ENCODE measurements around the gene RASAL3. TPM values are rescaled to one million over a fixed set of nuclear protein-coding genes. Genes with fewer than 3 reads are reported as not detected.

RASAL3 gene
- total RNA-seq, 6 donors from 2014 or later: 7.1 to 48.2 (median 16.7) TPM

GRCh38 chr19:15404780-15405211, 59.5 kb downstream of the RASAL3 start:
- WGBS, 2 donors: 50 to 75% methylated on average over 3 of the region's 3 CpGs
- Histone ChIP-seq H3K27ac (peak overlapping the region in 1 of 4 donors; percentile 32), H3K4me3 (no peak overlapping the region), H3K36me3 (peaks cover 6 to 64% (median 37%) of the 10 kb centered on the region in 4 donors), H3K4me1 (peaks cover 22 to 37% (median 29%) of the 10 kb centered on the region in 4 donors), H3K27me3 (no peaks in the 10 kb centered on the region), H3K9me3 (no peaks in the 10 kb centered on the region)
- DNase-seq (no peak), ATAC-seq (ENCODE audit: low FRiP score in 2 of 2) (no peak)
- no peak for TF ChIP-seq CTCF (IDR thresholded peaks at IDR 0.05)
- no peak for TF ChIP-seq POLR2AphosphoS5 (IDR thresholded peaks at IDR 0.05)
- no peak for TF ChIP-seq POLR2A (IDR thresholded peaks at IDR 0.05)
- no peak for TF ChIP-seq EP300 (IDR thresholded peaks at IDR 0.05)

GRCh38 chr19:15404097-15404779, 60.1 kb downstream of the RASAL3 start:
- Histone ChIP-seq H3K9me3 (no peaks in the 10 kb centered on the region), H3K4me3 (no peak overlapping the region), H3K36me3 (peaks cover 12 to 64% (median 39%) of the 10 kb centered on the region in 4 donors), H3K4me1 (peaks cover 22 to 37% (median 29%) of the 10 kb centered on the region in 4 donors), H3K27ac (peak overlapping the region in 3 of 4 donors; percentile 14 to 35 (median 32)), H3K27me3 (no peaks in the 10 kb centered on the region)
- DNase-seq (peak; percentile 24 to 44), ATAC-seq (ENCODE audit: low FRiP score in 2 of 2) (no peak)
- TF ChIP-seq POLR2A (IDR thresholded peaks at IDR 0.05) (no peak), EP300 (IDR thresholded peaks at IDR 0.05) (no peak), CTCF (IDR thresholded peaks at IDR 0.05) (no peak)
- 62 to 71% methylated on average over 7 of the region's 7 CpGs for WGBS, 2 donors

GRCh38 chr19:15403151-15403531, 61.2 kb downstream of the RASAL3 start:
- Histone ChIP-seq H3K27me3 (no peaks in the 10 kb centered on the region), H3K27ac (no peak overlapping the region), H3K9me3 (no peaks in the 10 kb centered on the region), H3K4me3 (no peak overlapping the region), H3K4me1 (peaks cover 22 to 37% (median 29%) of the 10 kb centered on the region in 4 donors), H3K36me3 (peaks cover 23 to 68% (median 50%) of the 10 kb centered on the region in 4 donors)
- ATAC-seq (ENCODE audit: low FRiP score in 2 of 2) (no peak), DNase-seq (peak in 1 of 2 donors; percentile 41)
- no peak for TF ChIP-seq EP300 (IDR thresholded peaks at IDR 0.05)
- TF ChIP-seq POLR2A (IDR thresholded peaks at IDR 0.05): no peak
- TF ChIP-seq CTCF (IDR thresholded peaks at IDR 0.05): no peak
- no peak for TF ChIP-seq POLR2AphosphoS5 (IDR thresholded peaks at IDR 0.05)
- WGBS, 2 donors: 86 to 93% methylated on average over 10 of the region's 10 CpGs

GRCh38 chr19:15402411-15403150, 61.8 kb downstream of the RASAL3 start:
- H3K36me3 ChIP-seq: peaks cover 29 to 68% (median 55%) of the 10 kb centered on the region in 4 donors
- DNase-seq: peak in 1 of 2 donors; percentile 21

More at GRCh38 chr19:15402411-15403150, 61.8 kb downstream of the RASAL3 start:
- Histone ChIP-seq H3K4me3 (no peak overlapping the region), H3K27me3 (no peaks in the 10 kb centered on the region), H3K9me3 (no peaks in the 10 kb centered on the region), H3K27ac (no peak overlapping the region), H3K4me1 (peaks cover 22 to 37% (median 27%) of the 10 kb centered on the region in 4 donors)
- no peak for TF ChIP-seq POLR2AphosphoS5 (IDR thresholded peaks at IDR 0.05)
- TF ChIP-seq EP300 (IDR thresholded peaks at IDR 0.05): no peak
- no peak for TF ChIP-seq CTCF (IDR thresholded peaks at IDR 0.05)
- no peak for TF ChIP-seq POLR2A (IDR thresholded peaks at IDR 0.05)
- no peak for ATAC-seq (ENCODE audit: low FRiP score in 2 of 2)
- 86 to 90% methylated on average over 10 to 13 of the region's 15 CpGs for WGBS, 2 donors

Small RNA genes within 50 kb of the gene (small RNA-seq; reads per million reads assigned to genes)
- gene MIR1470: 0 reads per million in 4 donors

Other genes with a start within 250 kb of the RASAL3 start
- 1 to 10 TPM; 2.0 to 4.8 (median 2.3) TPM for gene EPHX3, start 232.1 kb downstream of the RASAL3 start, total RNA-seq
- 100 to 1,000 TPM in 1 of 6 donors, 10 to 100 TPM in 5; 41.9 to 117 (median 79.3) TPM for gene BRD4, start 132.0 kb downstream of the RASAL3 start, total RNA-seq
- gene AKAP8, start 84.8 kb downstream of the RASAL3 start, total RNA-seq: 100 to 1,000 TPM in 1 of 6 donors, 10 to 100 TPM in 5; 28.1 to 117 (median 41.3) TPM
- 100 to 1,000 TPM in 2 of 6 donors, 10 to 100 TPM in 4; 79.8 to 476 (median 91.2) TPM for gene AKAP8L, start 45.6 kb downstream of the RASAL3 start, total RNA-seq
- gene WIZ, start 14.6 kb downstream of the RASAL3 start, total RNA-seq: 100 to 1,000 TPM in 1 of 6 donors, 10 to 100 TPM in 5; 28.7 to 112 (median 40.8) TPM
- gene PGLYRP2, start 15.0 kb upstream of the RASAL3 start, total RNA-seq: not detected
- gene CYP4F22, start 44.0 kb upstream of the RASAL3 start, total RNA-seq: 1 to 10 TPM in 1 of 6 donors, under 1 TPM in 4, not detected in 1; 0.11 to 3.1 (median 0.20) TPM
- gene CYP4F8, start 150.7 kb upstream of the RASAL3 start, total RNA-seq: not detected
- 1 to 10 TPM; 1.1 to 2.1 (median 1.8) TPM for gene CYP4F3, start 176.4 kb upstream of the RASAL3 start, total RNA-seq
- gene CYP4F12, start 208.5 kb upstream of the RASAL3 start, total RNA-seq: 10 to 100 TPM in 1 of 6 donors, 1 to 10 TPM in 4, under 1 TPM in 1; 0.30 to 16.8 (median 2.0) TPM

Measured in upper lobe of left lung (tissue), 6 donors.